SU-DHL-6 (cell line): ENCODE data around the gene SUB1.

Experiments
- H2AFZ ChIP-seq: fragments of 200-600 bp; sonication (generic); 2 replicates; pipeline ENCODE4 v1.6.1; 2014; ENCODE audit warnings: low read depth, mild to moderate bottlenecking, moderate library complexity, mixed read lengths, antibody characterized with exemption, low read length; ENCODE audit not compliant: severe bottlenecking
- H3F3A ChIP-seq: fragments of 200-600 bp; shearing (Covaris generic); 2 replicates; pipeline ENCODE4 v1.6.0; 2016; ENCODE audit warnings: antibody characterized with exemption, mild to moderate bottlenecking; ENCODE audit not compliant: insufficient read depth
- H3K27ac ChIP-seq: fragments of 200-600 bp; sonication (generic); 2 replicates; pipeline ENCODE4 v1.5.1; 2016; ENCODE audit warnings: low read depth, mild to moderate bottlenecking, low read length, moderate library complexity, mixed read lengths
- H3K27me3 ChIP-seq: fragments of 200-600 bp; sonication (generic), shearing (Covaris generic); 2 replicates; pipeline ENCODE4 v1.6.0; 2014; ENCODE audit warnings: mild to moderate bottlenecking, low read length
- H3K36me3 ChIP-seq: fragments of 200-600 bp; sonication (generic); 2 replicates; pipeline ENCODE4 v1.6.1; 2014; ENCODE audit warnings: mild to moderate bottlenecking, low read length, mixed read lengths
- H3K4me2 ChIP-seq: fragments of 300-600, 200-600 bp; shearing (Covaris generic), sonication (generic); 2 replicates; pipeline ENCODE4 v1.6.0; 2014; ENCODE audit warnings: low read length, low read depth, mild to moderate bottlenecking; ENCODE audit not compliant: poor library complexity, severe bottlenecking
- H3K4me3 ChIP-seq: fragments of 200-600 bp; sonication (generic); 2 replicates; pipeline ENCODE4 v1.5.1; 2014; ENCODE audit warnings: antibody characterized with exemption, low read length, mild to moderate bottlenecking, mixed read lengths; ENCODE audit not compliant: insufficient read depth, poor library complexity, severe bottlenecking
- H3K79me2 ChIP-seq: fragments of 200-600 bp; sonication (generic); 2 replicates; pipeline ENCODE4 v1.6.1; 2014; ENCODE audit warnings: mild to moderate bottlenecking, low read length, moderate library complexity; ENCODE audit not compliant: insufficient read depth
- H3K9ac ChIP-seq: fragments of 200-600 bp; sonication (generic); 2 replicates; pipeline ENCODE4 v1.7.0; 2014; ENCODE audit warnings: mild to moderate bottlenecking, low read length
- H3K9me2 ChIP-seq: fragments of 200-600 bp; sonication (generic); replicated peaks from 2 replicates; pipeline ENCODE4 v1.6.1; 2014; ENCODE audit warnings: low read length; ENCODE audit not compliant: insufficient read depth
- H3K9me3 ChIP-seq: fragments of 200-600 bp; sonication (generic); 2 replicates; pipeline ENCODE4 v1.6.1; 2014; ENCODE audit warnings: low read length, mixed read lengths; ENCODE audit not compliant: insufficient read depth
- H4K20me1 ChIP-seq: fragments of 200-600 bp; sonication (generic); 2 replicates; pipeline ENCODE4 v1.6.1; 2014; ENCODE audit warnings: low read depth, mild to moderate bottlenecking, antibody characterized with exemption, low read length, moderate library complexity, mixed read lengths
- CTCF ChIP-seq: fragments of 200-600 bp; sonication (generic); IDR thresholded peaks from one replicate; pipeline ENCODE4 v1.5.1; 2017; ENCODE audit warnings: antibody characterized with exemption, mild to moderate bottlenecking, low read length, moderate library complexity; ENCODE audit not compliant: insufficient read depth, poor library complexity, severe bottlenecking
- EZH2phosphoT487 ChIP-seq: fragments of 200-600 bp; sonication (generic), shearing (Covaris generic); conservative IDR thresholded peaks from 2 replicates; pipeline ENCODE4 v1.6.1; 2018; ENCODE audit warnings: mild to moderate bottlenecking, antibody characterized with exemption, low read length, moderate library complexity, mixed read lengths

SUB1 gene

GRCh38 chr5:32543291-32543690 lies 42.1 kb upstream of the SUB1 start:
- H3K36me3 ChIP-seq = no peaks in the 10 kb centered on the region
- H3F3A ChIP-seq = no peaks in the 10 kb centered on the region
- H3K9me3 ChIP-seq = no peaks in the 10 kb centered on the region
- H3K9me2 ChIP-seq = no peaks in the 10 kb centered on the region
- no peaks in the 10 kb centered on the region for H3K79me2 ChIP-seq
- no peak for TF ChIP-seq CTCF
- no peak overlapping the region for H3K4me3 ChIP-seq
- H4K20me1 ChIP-seq = no peaks in the 10 kb centered on the region
- H2AFZ ChIP-seq = no peak overlapping the region
- no peak overlapping the region for H3K27ac ChIP-seq
- H3K27me3 ChIP-seq = no peaks in the 10 kb centered on the region
- H3K4me2 ChIP-seq = no peak overlapping the region
- no peak overlapping the region for H3K9ac ChIP-seq

DNA sequence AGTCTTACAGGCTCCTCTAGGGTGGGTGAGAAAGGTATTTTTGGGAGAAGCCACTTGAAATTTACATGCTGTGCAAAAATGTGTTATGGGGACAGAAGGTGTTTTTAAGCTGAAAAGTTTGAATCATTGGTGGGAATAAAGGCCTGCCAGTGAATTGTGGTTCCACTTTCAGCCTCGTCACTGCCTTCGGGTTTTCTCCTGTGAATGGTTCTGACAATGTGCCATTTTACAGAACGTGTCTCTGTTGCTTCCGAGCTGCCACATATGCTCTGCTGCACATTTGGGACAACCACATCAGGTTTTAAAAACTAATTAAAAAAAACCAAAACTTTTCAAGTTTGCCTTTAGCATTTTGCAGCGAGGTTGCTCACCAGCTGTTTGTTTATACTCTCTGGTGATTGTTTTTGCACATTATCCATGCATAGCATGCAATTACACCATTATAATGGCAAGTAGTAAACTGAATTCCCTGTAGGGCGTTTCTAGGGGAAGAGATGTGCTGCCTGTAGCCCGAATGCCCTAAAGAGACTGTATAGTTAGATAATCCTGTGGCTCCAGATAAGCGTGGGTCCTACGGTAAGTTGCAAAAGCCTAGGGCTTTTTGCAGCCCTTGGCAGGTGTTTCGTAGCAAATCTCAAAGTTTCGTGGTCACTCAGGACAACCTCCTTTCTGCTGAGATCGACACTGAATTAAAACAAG lies 40.1 kb upstream of the SUB1 start:
- Histone ChIP-seq H3K9ac (no peak overlapping the region), H3K9me3 (no peaks in the 10 kb centered on the region), H3K9me2 (no peaks in the 10 kb centered on the region), H3F3A (no peaks in the 10 kb centered on the region), H3K27me3 (no peaks in the 10 kb centered on the region), H3K4me3 (no peak overlapping the region), H3K36me3 (no peaks in the 10 kb centered on the region), H3K4me2 (no peak overlapping the region), H4K20me1 (no peaks in the 10 kb centered on the region), H2AFZ (no peak overlapping the region), H3K27ac (no peak overlapping the region), H3K79me2 (no peaks in the 10 kb centered on the region)
- TF ChIP-seq CTCF (no peak), EZH2phosphoT487 (no peak)

DNA sequence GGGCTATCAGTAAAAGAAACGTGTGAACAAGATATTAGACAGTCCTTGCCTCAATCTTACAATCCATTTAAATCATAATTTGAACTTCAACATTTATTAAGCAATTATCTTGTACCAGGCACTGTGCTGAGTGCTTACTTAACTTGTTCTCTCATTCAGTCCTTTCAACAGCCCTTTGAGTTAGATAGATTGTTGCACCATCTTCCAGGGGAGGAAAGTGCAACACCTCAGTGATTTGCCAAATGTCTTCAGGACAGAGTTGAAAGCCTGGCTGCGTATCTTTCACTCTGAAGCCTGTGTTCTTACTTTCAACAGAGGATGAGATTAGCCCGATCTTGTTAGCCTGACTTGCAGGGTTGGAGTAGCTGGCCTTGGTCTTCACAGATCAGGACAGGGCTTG lies 34.2 kb upstream of the SUB1 start:
- H3F3A ChIP-seq = no peaks in the 10 kb centered on the region
- TF ChIP-seq EZH2phosphoT487 (no peak), CTCF (no peak)
- H3K36me3 ChIP-seq = no peaks in the 10 kb centered on the region
- no peaks in the 10 kb centered on the region for H3K79me2 ChIP-seq
- H4K20me1 ChIP-seq = no peaks in the 10 kb centered on the region
- no peak overlapping the region for H3K4me2 ChIP-seq
- H3K9me3 ChIP-seq = no peaks in the 10 kb centered on the region
- H3K27ac ChIP-seq = no peak overlapping the region
- no peaks in the 10 kb centered on the region for H3K27me3 ChIP-seq
- no peak overlapping the region for H3K9ac ChIP-seq
- H3K4me3 ChIP-seq = no peak overlapping the region
- H3K9me2 ChIP-seq = no peaks in the 10 kb centered on the region
- no peak overlapping the region for H2AFZ ChIP-seq
